Activated naive CD4-positive, alpha-beta T cell treated with anti-CD3 and anti-CD28 coated beads, Interleukin-2, amount 50 U/mL, for 16 hours (primary cell): ENCODE results near the gene RPL23.

Source experiments
- DNase-seq: peaks from one replicate; pipeline ENCODE4 v3.0.0-alpha.2; 2020

RPL23 gene

DNA sequence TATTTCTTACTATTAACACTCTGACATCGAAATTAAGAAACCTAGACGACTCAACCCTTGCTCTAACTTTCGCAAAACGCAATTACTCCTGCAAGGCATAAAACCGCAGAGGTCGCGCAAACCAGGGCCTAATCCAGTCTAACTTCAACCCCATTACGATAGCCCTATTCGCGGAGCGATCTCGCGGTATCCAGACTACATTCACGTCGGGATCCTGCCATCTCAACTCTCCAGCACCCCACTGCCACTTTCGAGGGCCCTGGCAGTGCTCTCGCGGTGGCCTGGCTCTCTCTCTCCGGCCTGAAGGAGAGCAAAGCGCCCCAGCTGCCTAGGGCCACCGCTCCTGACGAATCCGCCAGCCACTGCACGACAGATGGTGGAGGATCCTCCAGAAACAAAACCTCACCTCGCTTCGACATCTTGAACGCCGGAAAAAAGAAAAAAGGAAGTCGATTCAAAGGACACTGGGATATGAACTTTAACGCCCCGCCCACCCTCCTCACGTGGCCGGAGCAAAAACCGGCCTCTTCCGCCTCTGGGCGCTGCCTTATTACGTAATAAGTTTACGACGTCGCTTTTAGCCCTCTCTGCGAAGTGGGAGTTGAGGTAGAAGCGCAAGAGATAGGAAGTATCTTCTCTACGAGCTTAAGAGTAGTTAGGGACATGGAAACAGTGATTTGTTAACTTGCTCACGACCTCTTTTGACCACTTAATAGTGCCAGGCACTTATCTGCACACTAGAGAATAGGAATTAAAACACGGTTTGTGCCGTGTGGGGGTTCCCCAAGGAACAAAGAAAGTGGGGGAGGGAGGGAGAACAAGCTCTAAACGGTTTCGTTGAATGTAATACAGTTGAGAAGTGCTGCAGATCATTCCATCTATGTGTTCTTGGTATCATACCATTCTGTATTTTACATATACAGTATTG lies at the start of gene RPL23:
RPL23 (minus strand) TSS at position 430 of the 928 bp plus-strand sequence; CDS start at position 419, 11 bp downstream.
- DNase-seq = peak; percentile 90

DNA sequence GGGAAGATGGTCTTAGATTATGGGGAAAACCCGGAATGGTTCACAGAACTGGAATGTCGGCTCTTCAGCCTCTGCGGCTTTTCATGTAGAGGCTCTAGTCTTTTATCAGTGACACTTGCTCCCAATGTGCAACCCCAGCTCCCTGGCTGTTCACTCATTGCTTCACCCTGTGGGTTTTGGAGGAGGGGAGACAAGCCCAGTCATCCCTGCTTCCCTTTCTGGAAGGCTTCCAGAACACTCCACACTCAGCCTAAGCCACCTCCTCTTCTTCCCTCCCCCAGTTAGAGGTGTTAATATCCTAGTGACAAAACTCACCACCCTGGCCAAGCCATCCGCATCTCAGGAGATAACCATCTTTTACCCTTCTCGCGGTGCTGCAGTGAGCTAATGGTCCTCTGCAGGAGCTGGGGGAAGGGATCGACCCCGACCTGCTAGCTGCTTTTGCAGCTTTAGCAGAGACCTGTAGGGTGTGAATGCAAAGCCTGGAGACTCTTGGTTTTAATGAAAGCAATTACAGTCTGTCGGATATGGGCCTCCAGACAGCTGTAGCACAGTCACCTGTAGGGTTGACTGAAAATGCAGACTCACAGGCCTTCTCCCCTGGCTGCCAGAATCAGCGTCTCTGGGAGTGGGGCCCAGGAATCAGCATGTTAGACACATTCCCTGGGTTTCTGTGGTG lies 47.6 kb upstream of the RPL23 start:
- DNase-seq = no peak

DNA sequence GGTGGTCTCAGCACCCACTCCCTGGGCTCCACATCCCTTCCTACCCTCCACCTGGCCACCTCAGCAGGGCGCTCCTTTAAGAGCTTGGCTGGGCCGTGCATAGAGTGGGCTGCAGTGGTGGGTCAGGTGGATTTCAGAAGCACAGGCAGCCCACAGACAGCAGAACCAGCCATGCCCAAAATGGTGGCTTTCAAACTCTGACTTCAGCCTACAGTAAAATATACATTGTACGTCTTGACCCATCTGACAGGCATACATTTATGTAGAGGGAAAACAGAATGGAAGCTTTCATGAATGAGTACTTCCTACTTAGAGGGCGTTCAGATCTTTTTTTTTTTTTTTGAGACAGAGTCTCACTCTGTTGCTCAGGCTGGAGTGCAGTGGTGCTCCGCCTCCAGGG lies 45.9 kb upstream of the RPL23 start:
- no peak for DNase-seq

DNA sequence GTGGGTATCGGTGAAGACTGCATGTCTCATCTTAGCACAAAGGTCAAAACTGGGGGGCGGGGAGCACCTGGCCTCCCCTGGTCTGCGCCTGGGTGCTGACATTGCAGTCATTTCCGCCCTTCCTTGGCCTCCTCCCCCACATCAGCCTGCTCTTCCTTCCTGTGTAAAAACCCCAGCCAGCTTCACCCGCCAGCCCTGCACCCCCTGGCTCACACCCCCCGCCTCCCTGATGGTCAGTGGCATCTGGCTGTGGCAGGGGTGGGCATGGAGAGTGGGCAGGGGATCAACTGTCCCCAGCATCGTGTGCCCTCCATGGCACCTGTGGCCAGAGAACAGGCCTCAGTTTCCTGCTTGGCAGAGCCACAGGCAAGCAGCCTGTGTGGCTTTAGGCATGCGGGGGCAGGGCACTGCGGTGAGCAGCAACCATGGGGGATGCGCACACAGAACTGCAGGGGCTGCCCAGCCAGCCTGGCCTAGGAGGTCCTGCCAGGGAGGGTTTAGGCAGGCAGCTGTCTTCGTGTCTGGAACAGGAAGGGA lies 45.4 kb upstream of the RPL23 start:
- DNase-seq = peak; percentile 87

DNA sequence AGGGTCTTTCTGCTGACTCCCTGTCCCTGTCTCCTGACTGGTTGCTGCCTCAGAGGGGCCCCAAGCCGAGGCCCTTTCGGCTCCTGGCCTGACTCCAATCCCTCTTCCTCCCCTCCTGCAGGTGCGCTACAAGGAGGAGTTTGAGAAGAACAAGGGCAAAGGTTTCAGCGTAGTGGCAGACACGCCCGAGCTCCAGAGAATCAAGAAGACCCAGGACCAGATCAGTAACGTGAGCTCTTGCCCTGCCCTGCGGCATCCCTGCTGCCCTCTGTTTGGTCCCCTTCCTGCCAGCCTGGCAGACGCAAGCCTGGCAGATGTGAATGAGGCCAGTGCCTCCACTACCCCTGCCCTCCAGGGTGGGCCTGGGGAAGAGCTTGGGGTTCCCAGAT lies 44.8 kb upstream of the RPL23 start:
- no peak for DNase-seq

DNA sequence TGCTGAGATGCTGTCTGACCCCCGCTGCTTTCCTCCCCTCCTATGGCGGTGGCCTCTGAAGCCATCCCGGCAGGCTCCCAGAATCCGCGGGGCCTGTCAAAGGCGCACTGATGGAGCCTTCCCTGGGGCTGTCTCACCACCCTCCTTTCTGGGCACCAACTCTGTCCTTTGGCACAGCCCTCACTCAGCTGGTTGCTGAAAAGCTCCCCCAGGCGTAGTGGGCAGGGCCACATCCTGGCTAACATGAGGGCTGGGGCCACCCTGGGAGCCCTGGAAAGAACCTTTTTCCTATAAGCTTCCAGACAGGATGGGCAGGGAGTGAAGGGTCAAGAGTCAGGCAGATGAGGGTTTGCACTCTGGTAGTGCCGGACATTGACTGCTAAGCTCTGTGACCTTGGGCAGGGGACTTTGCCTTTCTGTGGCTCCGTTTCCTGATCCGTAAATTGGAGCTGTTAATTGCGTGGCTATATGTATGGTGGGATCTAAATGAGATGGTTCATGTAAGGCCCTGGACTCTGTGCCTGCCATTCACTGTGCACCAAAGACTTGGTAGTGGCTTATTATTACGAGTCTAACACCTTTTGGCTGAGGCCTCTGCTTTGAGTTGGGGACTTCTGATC lies 44.3 kb upstream of the RPL23 start:
- no peak for DNase-seq

DNA sequence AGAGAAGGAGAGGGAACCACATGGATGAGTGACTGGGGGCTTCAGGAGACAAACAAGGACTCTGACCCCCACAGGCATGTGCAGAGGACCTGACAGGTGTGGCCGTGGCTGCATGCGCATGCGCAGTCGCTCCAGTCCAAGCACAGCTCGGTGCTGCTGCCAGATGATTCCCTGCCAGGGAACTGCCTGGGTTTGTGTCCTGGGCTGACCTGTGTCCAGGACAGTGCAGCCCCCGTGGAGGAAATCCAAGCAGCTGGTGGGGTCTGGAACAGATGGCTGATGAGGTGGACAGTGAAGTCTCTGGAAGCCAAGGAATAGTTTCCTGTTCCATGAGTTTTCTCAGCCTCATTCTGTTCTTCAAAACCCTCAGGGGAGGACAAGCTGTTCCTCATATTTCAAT lies 43.7 kb upstream of the RPL23 start:
- no peak for DNase-seq

DNA sequence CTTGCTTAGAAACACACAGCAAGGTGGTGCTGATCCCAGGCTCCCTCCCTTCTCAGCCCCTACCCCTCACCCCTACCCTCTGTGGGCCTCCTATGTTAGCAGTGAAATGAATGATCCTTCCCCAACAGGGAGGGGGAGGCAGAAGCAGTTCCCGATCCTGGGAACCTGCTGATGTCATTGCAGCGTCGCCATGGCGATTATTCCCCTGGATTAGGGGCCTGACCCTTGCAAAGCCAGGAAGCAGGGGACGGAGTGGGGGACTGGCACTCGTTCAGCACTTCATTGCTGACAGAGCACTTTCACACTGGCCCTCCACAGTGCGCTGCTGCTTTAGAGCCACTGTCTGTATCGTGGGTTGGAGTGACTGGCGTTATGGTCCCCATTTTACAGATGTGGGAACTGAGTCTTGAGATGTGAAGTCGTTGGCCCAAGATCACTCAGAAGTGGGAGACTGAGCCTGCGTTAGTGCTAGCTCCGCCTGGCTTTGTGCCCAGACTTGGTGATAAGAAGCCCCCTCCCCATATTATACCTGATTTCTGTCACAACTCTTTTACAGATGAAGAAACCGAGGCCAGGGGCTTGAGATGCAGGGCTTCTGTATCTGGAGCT lies 42.9 kb upstream of the RPL23 start:
- DNase-seq = no peak

DNA sequence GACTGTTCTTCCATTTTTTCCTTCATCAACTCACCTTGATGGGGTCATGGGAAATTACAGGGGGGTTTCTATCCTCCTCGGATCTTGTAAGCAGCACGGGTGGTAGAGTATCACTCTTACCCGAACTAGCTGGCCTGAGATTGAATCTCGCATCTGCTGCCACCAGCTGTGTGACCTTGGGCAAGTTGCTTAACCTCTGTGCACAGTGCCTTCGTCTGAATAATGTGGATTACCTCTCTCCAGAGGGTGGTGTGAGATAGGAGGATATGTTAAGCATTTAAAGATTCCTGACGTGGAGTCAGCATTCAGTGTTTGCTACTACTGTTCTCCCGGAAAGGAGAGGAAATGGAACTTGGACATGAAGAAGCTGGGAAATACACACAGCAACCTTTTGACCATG lies 40.8 kb upstream of the RPL23 start:
- no peak for DNase-seq

DNA sequence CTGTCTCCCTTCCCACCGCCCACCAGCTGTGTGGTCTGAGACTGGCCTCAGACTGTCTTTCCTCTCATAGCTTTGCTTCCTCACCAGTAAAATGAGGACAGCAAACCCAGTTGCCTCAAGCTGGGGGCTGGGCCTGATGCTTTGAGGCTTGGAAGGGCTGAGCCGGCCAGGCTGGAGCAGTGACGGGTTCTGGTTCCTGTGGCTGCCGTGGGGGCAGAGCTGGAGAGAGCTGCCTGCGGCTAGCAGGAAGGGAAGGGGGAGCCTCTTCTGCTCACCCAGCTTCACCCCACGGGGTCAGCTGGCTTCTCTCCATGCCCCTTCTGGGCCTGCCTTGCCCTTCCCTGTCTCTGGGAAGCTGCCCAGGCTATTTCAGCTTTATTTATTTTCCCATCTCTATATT lies 40.1 kb upstream of the RPL23 start:
- DNase-seq = no peak

DNA sequence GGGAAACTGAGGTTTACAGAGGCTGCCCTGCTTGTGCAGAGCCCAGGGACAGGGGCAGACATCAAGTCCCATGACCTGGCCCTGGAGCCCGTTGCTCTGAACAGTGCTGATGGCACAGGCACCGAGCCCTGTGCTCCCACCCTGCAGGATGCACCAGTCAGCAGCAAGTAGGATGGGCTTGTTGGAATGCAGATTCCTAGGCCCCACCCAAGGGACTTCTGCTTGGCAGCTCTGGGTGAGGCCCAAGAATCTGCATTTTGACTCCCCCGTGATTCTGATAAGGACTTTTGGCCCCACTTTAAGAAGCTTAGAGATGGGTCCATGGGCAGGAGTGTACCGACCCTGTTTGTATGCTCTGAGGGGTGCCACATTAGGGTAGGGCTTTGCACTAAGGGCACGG lies 39.6 kb upstream of the RPL23 start:
- DNase-seq = no peak

DNA sequence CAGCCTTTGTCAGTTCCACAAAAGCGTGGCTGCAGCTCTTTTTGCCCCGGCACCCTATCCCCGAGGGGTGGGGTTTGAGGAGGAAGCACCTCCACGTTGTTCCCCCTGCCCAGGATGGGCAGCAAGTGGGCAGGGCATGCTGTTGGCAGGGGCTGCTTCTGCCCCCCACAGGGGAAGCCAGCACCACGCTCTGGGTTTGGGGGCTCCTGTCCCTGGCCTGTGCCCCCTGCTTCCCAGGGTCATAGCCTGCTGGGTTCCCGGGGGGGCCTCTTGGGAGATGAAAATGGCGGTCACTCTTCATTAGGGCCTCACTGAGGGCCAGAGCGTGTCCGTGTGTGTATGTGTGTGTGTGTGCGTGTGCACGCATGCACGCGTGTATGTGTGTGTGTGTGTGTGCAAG lies 39.1 kb upstream of the RPL23 start:
- DNase-seq = no peak

DNA sequence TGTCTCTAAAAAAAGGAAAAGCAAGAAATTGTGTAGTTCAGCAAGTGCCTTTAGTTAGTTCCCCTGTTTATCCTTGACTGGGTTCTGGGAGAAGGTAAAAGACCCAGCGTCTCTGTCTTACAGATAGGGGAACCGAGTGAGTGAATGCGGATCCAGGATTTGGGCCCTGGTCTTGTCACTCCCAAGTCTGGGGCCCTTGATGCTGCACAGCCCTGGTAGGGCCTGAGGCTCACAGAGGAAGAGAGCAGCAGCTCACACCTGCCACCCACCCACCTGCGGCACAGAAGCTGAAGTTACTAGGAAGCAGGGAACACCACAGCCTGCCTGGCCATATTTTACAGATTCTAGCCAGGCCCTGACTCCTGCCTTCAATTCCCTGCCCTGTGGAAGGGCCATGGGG lies 38.6 kb upstream of the RPL23 start:
- no peak for DNase-seq

DNA sequence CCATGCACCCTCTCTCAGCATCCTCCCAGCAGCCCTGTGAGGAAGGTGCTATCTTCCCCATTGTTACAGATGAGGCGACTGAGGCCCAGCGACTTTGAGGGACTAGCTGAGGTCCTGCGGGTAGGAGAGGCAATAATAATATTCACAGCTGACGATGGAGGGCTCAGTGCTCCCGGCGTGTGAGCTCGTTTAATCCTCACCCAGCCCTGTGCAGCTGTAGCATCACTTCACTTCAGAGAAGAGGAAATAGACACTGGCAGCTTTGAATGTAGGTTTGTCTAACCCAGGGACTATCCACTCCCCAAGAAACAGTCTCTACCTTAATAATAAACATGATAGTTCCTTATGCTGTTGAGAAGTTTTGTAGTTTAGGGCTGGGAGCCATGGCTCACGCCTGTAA lies 37.9 kb upstream of the RPL23 start:
- DNase-seq = no peak

DNA sequence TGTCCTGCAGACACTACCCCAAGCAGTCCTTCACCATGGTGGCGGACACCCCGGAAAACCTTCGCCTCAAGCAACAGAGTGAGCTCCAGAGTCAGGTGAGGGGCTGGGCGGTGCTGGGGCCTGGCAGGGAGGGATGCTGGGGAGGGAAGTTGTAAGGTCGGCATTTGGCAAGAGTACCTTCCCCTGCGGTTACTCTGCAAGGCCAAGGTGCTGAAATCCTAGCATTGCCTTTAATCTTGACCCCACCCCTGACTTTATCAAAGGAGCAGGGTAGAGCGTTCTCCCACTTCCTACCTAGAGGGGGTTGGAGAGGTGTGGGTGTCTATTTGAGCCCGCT lies 36.9 kb upstream of the RPL23 start:
- DNase-seq = no peak

DNA sequence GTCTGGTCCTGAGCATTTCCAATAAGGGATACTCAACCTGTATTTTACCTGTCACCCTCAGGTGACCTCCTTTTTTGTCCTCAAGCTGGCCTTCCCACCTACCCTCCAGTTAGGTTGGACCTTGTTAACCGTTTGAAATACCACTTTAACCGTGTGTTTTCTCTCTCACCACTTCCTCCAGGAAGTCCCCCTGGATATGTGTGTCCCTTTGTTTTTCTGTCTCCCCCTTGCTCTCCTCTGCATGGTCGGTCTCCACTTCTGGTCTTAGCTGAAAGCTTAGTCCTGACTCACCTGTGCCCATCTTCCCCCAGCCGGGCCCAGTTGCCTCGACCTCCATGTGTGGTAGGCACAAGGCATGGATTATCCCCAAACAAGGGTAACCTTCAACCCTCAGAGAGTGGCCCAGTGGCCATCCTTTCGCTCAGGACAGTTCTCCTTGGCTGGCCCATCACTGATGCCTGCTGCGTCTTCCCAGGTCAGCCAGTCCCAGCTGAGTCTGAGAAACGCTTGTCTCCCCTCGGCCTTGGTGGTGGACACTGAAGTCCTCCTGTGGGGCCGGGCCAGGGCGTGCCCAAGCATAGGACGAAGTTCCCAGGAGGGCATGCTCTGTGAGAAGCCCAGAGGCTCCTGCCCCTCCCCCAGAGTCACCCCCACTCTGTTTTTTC lies 36.4 kb upstream of the RPL23 start:
- no peak for DNase-seq

DNA sequence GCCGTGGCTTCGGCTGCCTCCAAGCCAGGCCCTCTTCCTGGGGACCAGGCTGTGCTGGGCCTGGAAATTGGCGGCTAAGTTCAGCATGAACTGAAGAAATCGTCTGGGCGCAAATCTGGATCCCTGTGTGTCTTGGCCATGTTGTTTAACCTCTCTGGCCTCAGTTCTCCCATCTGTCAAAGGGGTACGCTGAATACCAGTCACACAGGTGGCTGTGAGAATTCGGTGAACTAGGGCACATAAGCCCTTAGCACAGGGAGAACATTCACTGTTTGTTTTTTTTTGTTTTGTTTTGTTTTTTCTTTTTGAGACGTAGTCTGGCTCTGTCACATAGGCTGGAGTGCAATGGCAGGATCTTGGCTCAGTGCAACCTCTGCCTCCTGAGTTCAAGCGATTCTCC lies 35.3 kb upstream of the RPL23 start:
- no peak for DNase-seq

DNA sequence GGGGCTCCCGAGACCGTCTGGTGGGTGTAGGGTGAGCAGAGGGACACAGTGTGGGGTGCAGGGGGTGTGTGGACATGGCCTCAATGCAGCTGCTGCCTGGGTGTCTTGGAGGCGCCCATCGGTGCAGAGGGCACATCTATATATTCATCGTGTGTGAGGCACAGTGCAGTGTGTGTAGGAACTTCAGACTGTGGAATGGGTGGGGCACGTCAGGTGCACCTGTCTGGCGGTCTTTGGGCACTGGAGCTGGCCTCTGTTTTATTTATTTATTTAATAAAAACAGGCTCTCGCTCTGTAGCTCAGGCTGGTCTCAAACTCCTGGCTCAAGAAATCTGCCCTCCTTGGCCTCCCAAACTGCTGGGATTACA lies 33.1 kb upstream of the RPL23 start:
- DNase-seq = no peak

DNA sequence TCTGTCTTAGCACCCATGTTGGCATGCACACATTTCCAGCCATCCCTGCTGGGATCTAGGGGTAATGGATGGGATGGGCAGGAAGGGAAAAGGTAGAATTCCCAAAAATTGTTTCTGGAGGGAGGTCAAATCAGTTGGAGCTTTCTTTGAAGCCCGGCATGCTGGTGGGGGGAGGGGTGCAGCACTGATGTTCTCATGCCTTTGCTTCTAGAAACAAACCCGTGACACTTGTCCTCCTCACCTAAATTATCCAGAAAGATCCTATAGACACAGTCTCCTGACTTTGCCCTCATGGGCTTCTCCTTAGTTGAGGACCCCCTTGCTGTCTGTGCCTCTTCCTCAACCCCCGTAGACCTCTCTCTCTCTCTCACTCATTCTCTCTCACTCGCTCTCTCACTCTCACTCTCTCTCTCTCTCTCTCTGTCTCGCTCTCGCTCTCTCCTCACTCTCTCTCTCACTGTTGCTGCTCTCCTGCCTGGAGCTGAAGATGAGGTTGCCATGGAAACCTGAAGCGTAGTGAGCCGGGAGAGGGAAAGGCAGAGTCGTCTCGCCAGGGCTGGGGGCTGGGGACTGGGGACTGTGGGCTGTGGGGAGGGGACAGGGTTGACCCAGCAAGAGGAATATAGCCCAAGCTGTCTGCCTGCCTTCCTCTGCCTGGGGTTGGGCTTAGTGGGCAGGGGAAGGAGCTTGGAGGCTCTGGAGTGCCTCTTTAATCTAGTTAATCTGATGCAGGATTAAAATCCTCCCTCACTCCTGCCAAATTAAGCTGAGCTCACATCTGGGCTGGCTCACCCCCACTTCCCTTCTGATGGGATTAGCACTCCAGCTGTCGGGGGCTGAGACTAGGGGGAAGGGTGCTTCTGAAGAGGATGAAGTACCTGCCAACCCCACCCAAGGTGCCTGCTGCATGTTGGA lies 32.5 kb upstream of the RPL23 start:
- DNase-seq = no peak

DNA sequence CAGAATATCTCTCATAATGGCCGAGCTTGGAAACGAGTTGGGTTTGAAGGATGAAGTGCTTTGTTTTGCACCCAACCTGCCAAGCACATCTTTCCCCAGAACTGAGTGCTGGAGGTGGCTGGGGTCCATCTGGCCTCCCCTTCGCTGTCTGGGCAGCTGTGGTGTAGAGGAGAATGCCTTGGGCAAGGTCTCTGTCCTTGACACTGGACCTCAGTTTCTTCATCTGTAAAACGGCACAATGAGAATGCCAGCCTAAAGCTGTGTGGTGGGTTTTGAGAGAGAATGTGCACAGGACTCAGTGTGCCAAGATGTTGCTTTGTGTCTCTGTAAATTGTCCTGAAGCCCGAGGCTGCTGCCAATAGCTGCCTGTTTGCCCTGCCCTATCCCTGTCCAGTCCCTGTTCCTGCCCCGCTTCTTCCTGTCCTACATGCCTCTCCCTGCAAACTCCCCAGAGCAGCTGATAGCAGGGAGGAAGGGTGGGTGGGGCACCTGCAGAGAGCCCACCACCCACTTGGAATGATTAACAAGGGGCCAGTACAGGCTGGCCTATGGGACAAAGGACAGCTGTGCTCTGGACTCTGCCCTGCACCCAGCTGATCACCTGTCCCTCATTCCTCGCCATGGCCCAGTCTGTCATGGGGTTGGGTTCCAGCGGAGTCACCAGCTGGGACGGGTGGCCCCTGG lies 31.7 kb upstream of the RPL23 start:
- DNase-seq = no peak
